GM23338 (cell line): Measurements from ENCODE around the gene VPS54. TPM values are rescaled to one million over a fixed set of nuclear protein-coding genes. Genes with fewer than 3 reads are reported as not detected.

Experiments used
- ATAC-seq: fragments of 200-7000 bp; cut with Tn5 transposase; 3 replicates; pipeline ENCODE4 v1.9.1; 2020
- DNase-seq: peaks from one replicate; pipeline ENCODE4 v3.0.0-alpha.2; 2015; ENCODE audit warnings: low spot score
- H2AFZ ChIP-seq: fragments of 200-600 bp; sonication (generic); 2 replicates; pipeline ENCODE4 v1.8.0; 2016; ENCODE audit warnings: antibody characterized with exemption, mild to moderate bottlenecking, moderate library complexity
- H3F3A ChIP-seq: fragments of 200-600 bp; sonication (generic); replicated peaks from 2 replicates; pipeline ENCODE4 v1.8.0; 2017; ENCODE audit warnings: antibody characterized with exemption, mixed run types, low read depth
- H3K27ac ChIP-seq: fragments of 200-600 bp; sonication (generic); 2 replicates; pipeline ENCODE4 v1.6.1; 2016; ENCODE audit warnings: low read depth
- H3K27me3 ChIP-seq: fragments of 200-600 bp; sonication (generic); 2 replicates; pipeline ENCODE4 v1.8.0; 2016; ENCODE audit warnings: mild to moderate bottlenecking, mixed run types, moderate library complexity; ENCODE audit not compliant: insufficient read depth
- H3K36me3 ChIP-seq: fragments of 200-600 bp; sonication (generic); 2 replicates; pipeline ENCODE4 v1.8.0; 2016; ENCODE audit warnings: mild to moderate bottlenecking; ENCODE audit not compliant: insufficient read depth
- H3K4me1 ChIP-seq: fragments of 200-600 bp; sonication (generic); 2 replicates; pipeline ENCODE4 v1.8.0; 2016; ENCODE audit warnings: mild to moderate bottlenecking, moderate library complexity; ENCODE audit not compliant: insufficient read depth
- H3K4me2 ChIP-seq: fragments of 200-600 bp; sonication (generic); 2 replicates; pipeline ENCODE4 v1.7.1; 2017; ENCODE audit warnings: mixed run types
- H3K4me3 ChIP-seq: fragments of 200-600 bp; sonication (generic); 2 replicates; pipeline ENCODE4 v1.6.1; 2016; ENCODE audit warnings: mixed run types
- H3K79me2 ChIP-seq: fragments of 200-600 bp; sonication (generic); replicated peaks from 2 replicates; pipeline ENCODE4 v1.8.0; 2017; ENCODE audit warnings: mild to moderate bottlenecking; ENCODE audit not compliant: insufficient read depth
- H3K9me2 ChIP-seq: fragments of 200-600 bp; sonication (generic); 2 replicates; pipeline ENCODE4 v1.8.0; 2017; ENCODE audit not compliant: insufficient read depth
- H4K20me1 ChIP-seq: fragments of 200-600 bp; sonication (generic); replicated peaks from 2 replicates; pipeline ENCODE4 v1.8.0; 2017; ENCODE audit warnings: mild to moderate bottlenecking; ENCODE audit not compliant: insufficient read depth
- H3K27ac Mint-ChIP-seq: 2 replicates; pipeline ENCODE4 v1.8.0; 2020; ENCODE audit warnings: inconsistent platforms, mild to moderate bottlenecking, moderate library complexity, mixed read lengths
- H3K27me3 Mint-ChIP-seq: 3 replicates; pipeline ENCODE4 v1.8.0; 2022; ENCODE audit warnings: low read depth, mild to moderate bottlenecking, moderate library complexity, mixed read lengths, inconsistent platforms; ENCODE audit not compliant: insufficient read depth, poor library complexity
- H3K36me3 Mint-ChIP-seq: 3 replicates; pipeline ENCODE4 v1.8.0; 2021; ENCODE audit warnings: low read depth, mild to moderate bottlenecking, inconsistent platforms, moderate library complexity, mixed read lengths
- H3K4me1 Mint-ChIP-seq: 3 replicates; pipeline ENCODE4 v1.8.0; 2020; ENCODE audit warnings: mild to moderate bottlenecking, inconsistent platforms, mixed read lengths
- H3K4me3 Mint-ChIP-seq: 3 replicates; pipeline ENCODE4 v1.8.0; 2021; ENCODE audit warnings: moderate library complexity, mild to moderate bottlenecking, inconsistent platforms, mixed read lengths
- H3K9me3 Mint-ChIP-seq: 3 replicates; pipeline ENCODE4 v1.8.0; 2020; ENCODE audit warnings: moderate library complexity, mild to moderate bottlenecking, inconsistent platforms, mixed read lengths
- EZH2 ChIP-seq: fragments of 200-600 bp; sonication (generic); IDR thresholded peaks from one replicate; pipeline ENCODE4 v1.8.0; 2017; ENCODE audit warnings: antibody characterized with exemption, mild to moderate bottlenecking, low read depth; ENCODE audit not compliant: unreplicated experiment
- NANOG ChIP-seq: IDR thresholded peaks from 2 replicates; pipeline ENCODE4 v1.6.1; 2016; ENCODE audit warnings: antibody characterized with exemption, borderline replicate concordance
- ZNF114 ChIP-seq: fragments of 250-450 bp; sonication (Bioruptor Pico); IDR thresholded peaks from 2 replicates; pipeline ENCODE4 v1.5.0; 2020; ENCODE audit warnings: mild to moderate bottlenecking, moderate library complexity
- polyA plus RNA-seq: library from polyadenylated mRNA; unstranded; fragments of >200 nt; fragmentation: Nextera tagmentation; extraction: Ambion mirVana; gene quantifications from 2 replicates; pipeline ENCODE4 v1.2.1, GENCODE V29; 2016
- total RNA-seq: library from RNA; depleted of rRNA; stranded (reverse); fragments of >200 nt; shearing (Covaris generic); gene quantifications from 2 replicates; pipeline ENCODE4 v1.2.3, GENCODE V29; 2014
- TF ChIP-seq, protein P1 (sequence below): fragments of 250-450 bp; sonication (Bioruptor Pico); IDR thresholded peaks from 2 replicates; pipeline ENCODE4 v1.5.0; 2020; ENCODE audit warnings: mild to moderate bottlenecking, moderate library complexity
- TF ChIP-seq, protein P2 (sequence below): IDR thresholded peaks from one replicate; pipeline ENCODE4 v1.6.1; 2018; ENCODE audit warnings: antibody characterized with exemption; ENCODE audit not compliant: unreplicated experiment

The VPS54 gene
- total and polyA plus RNA-seq, 2 experiments from 2014 or later = 6.6 to 17.0 TPM

DNA sequence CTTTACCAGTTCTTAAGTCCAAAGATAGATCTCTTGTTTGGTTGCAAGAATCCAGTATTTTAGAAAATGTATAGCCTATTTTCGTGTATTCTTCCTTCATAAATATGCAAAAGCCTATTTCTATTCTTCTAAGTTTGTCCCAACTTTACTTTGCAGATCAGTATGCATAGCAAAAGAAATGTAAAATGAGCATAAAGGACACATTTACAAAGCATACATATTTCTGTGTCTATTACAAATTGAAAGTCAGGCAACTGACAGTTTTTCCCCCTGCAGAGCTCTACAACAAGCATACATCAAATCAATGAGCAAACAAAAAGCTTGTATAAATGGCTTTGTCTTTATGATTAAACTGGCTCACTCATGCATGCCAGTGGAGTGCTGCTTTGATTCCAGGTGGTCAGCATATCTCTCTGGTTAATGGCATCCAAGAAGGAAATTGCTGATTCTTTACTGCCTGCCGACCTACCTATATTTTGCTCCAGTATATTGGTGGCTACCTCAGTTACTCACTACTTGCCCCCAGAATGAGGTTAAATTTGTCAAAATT lies 10.0 kb upstream of the VPS54 start:
- H3K4me1 Mint-ChIP-seq = peaks cover 21% of the 10 kb centered on the region
- Histone ChIP-seq H3K79me2 (no peaks in the 10 kb centered on the region), H3K9me2 (peaks cover 3% of the 10 kb centered on the region; the same call in 1 of the 2 replicates), H3F3A (no peaks in the 10 kb centered on the region), H3K36me3 (no peaks in the 10 kb centered on the region), H3K4me2 (peak overlapping the region; percentile 42), H4K20me1 (no peaks in the 10 kb centered on the region), H3K27ac (no peak overlapping the region), H3K27me3 (no peaks in the 10 kb centered on the region), H3K4me1 (peaks cover 26% of the 10 kb centered on the region), H2AFZ (no peak overlapping the region), H3K4me3 (peak overlapping the region; percentile 3; the same call in 1 of the 2 replicates)
- H3K4me3 Mint-ChIP-seq = no peak overlapping the region
- no peak for ATAC-seq
- TF ChIP-seq ZNF114 (CRISPR knock-in tag) = no peak
- TF ChIP-seq, protein P1, sequence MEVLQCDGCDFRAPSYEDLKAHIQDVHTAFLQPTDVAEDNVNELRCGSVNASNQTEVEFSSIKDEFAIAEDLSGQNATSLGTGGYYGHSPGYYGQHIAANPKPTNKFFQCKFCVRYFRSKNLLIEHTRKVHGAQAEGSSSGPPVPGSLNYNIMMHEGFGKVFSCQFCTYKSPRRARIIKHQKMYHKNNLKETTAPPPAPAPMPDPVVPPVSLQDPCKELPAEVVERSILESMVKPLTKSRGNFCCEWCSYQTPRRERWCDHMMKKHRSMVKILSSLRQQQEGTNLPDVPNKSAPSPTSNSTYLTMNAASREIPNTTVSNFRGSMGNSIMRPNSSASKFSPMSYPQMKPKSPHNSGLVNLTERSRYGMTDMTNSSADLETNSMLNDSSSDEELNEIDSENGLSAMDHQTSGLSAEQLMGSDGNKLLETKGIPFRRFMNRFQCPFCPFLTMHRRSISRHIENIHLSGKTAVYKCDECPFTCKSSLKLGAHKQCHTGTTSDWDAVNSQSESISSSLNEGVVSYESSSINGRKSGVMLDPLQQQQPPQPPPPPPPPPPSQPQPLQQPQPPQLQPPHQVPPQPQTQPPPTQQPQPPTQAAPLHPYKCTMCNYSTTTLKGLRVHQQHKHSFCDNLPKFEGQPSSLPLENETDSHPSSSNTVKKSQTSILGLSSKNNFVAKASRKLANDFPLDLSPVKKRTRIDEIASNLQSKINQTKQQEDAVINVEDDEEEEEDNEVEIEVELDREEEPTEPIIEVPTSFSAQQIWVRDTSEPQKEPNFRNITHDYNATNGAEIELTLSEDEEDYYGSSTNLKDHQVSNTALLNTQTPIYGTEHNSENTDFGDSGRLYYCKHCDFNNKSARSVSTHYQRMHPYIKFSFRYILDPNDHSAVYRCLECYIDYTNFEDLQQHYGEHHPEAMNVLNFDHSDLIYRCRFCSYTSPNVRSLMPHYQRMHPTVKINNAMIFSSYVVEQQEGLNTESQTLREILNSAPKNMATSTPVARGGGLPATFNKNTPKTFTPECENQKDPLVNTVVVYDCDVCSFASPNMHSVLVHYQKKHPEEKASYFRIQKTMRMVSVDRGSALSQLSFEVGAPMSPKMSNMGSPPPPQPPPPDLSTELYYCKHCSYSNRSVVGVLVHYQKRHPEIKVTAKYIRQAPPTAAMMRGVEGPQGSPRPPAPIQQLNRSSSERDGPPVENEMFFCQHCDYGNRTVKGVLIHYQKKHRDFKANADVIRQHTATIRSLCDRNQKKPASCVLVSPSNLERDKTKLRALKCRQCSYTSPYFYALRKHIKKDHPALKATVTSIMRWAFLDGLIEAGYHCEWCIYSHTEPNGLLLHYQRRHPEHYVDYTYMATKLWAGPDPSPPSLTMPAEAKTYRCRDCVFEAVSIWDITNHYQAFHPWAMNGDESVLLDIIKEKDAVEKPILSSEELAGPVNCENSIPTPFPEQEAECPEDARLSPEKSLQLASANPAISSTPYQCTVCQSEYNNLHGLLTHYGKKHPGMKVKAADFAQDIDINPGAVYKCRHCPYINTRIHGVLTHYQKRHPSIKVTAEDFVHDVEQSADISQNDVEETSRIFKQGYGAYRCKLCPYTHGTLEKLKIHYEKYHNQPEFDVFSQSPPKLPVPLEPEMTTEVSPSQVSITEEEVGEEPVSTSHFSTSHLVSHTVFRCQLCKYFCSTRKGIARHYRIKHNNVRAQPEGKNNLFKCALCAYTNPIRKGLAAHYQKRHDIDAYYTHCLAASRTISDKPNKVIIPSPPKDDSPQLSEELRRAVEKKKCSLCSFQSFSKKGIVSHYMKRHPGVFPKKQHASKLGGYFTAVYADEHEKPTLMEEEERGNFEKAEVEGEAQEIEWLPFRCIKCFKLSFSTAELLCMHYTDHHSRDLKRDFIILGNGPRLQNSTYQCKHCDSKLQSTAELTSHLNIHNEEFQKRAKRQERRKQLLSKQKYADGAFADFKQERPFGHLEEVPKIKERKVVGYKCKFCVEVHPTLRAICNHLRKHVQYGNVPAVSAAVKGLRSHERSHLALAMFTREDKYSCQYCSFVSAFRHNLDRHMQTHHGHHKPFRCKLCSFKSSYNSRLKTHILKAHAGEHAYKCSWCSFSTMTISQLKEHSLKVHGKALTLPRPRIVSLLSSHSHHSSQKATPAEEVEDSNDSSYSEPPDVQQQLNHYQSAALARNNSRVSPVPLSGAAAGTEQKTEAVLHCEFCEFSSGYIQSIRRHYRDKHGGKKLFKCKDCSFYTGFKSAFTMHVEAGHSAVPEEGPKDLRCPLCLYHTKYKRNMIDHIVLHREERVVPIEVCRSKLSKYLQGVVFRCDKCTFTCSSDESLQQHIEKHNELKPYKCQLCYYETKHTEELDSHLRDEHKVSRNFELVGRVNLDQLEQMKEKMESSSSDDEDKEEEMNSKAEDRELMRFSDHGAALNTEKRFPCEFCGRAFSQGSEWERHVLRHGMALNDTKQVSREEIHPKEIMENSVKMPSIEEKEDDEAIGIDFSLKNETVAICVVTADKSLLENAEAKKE = no peak
- no peak for TF ChIP-seq NANOG
- no peak for TF ChIP-seq EZH2
- H3K27ac Mint-ChIP-seq = peak overlapping the region; percentile 14
- H3K36me3 Mint-ChIP-seq = no peaks in the 10 kb centered on the region
- no peak for DNase-seq
- H3K27me3 Mint-ChIP-seq = peaks cover 3% of the 10 kb centered on the region
- H3K9me3 Mint-ChIP-seq = no peaks in the 10 kb centered on the region

DNA sequence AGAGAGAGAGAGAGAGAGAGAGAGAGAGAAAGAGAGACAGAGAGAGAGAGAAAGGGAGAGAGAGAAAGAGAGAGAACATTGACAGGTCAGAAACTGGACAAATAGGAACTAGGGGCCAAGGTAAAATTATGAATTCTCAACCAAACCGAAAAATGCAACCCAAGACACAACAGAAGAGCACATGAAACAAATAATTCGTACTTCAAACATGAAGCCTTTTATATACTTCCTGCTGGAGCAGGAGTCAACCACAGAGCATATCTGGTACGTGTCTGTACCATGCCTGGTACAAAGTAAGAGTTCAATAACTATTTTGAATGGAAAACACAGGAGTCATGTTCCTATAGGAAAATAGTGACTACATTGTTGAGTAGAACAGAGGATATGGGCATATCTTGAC lies 6.5 kb upstream of the VPS54 start:
- no peak overlapping the region for H3K27ac ChIP-seq
- no peak for DNase-seq
- H3K79me2 ChIP-seq = no peaks in the 10 kb centered on the region
- H3K4me3 ChIP-seq = no peak overlapping the region
- H3K36me3 ChIP-seq = no peaks in the 10 kb centered on the region
- H3F3A ChIP-seq = no peaks in the 10 kb centered on the region
- no peaks in the 10 kb centered on the region for H4K20me1 ChIP-seq
- H3K27me3 ChIP-seq = no peaks in the 10 kb centered on the region
- ATAC-seq = no peak
- H3K4me3 Mint-ChIP-seq = no peak overlapping the region
- H2AFZ ChIP-seq = no peak overlapping the region
- peaks cover 19% of the 10 kb centered on the region for H3K4me1 Mint-ChIP-seq
- H3K4me2 ChIP-seq = no peak overlapping the region
- H3K9me3 Mint-ChIP-seq = no peaks in the 10 kb centered on the region; the same call in 2 of the 3 replicates
- H3K27ac Mint-ChIP-seq = no peak overlapping the region
- peaks cover 3% of the 10 kb centered on the region; the same call in 1 of the 2 replicates for H3K9me2 ChIP-seq
- H3K27me3 Mint-ChIP-seq = no peaks in the 10 kb centered on the region
- H3K36me3 Mint-ChIP-seq = no peaks in the 10 kb centered on the region
- H3K4me1 ChIP-seq = peaks cover 26% of the 10 kb centered on the region
- TF ChIP-seq, protein P2, sequence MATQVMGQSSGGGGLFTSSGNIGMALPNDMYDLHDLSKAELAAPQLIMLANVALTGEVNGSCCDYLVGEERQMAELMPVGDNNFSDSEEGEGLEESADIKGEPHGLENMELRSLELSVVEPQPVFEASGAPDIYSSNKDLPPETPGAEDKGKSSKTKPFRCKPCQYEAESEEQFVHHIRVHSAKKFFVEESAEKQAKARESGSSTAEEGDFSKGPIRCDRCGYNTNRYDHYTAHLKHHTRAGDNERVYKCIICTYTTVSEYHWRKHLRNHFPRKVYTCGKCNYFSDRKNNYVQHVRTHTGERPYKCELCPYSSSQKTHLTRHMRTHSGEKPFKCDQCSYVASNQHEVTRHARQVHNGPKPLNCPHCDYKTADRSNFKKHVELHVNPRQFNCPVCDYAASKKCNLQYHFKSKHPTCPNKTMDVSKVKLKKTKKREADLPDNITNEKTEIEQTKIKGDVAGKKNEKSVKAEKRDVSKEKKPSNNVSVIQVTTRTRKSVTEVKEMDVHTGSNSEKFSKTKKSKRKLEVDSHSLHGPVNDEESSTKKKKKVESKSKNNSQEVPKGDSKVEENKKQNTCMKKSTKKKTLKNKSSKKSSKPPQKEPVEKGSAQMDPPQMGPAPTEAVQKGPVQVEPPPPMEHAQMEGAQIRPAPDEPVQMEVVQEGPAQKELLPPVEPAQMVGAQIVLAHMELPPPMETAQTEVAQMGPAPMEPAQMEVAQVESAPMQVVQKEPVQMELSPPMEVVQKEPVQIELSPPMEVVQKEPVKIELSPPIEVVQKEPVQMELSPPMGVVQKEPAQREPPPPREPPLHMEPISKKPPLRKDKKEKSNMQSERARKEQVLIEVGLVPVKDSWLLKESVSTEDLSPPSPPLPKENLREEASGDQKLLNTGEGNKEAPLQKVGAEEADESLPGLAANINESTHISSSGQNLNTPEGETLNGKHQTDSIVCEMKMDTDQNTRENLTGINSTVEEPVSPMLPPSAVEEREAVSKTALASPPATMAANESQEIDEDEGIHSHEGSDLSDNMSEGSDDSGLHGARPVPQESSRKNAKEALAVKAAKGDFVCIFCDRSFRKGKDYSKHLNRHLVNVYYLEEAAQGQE = no peak
